ENCODE measurements around the gene RFX4. TPM values are rescaled to one million over a fixed set of nuclear protein-coding genes. Genes with fewer than 3 reads are reported as not detected.

RFX4 gene
- total and polyA plus RNA-seq, 8 donors, result 0.05 to 0.51 (median 0.12) TPM; not detected in 1

DNA sequence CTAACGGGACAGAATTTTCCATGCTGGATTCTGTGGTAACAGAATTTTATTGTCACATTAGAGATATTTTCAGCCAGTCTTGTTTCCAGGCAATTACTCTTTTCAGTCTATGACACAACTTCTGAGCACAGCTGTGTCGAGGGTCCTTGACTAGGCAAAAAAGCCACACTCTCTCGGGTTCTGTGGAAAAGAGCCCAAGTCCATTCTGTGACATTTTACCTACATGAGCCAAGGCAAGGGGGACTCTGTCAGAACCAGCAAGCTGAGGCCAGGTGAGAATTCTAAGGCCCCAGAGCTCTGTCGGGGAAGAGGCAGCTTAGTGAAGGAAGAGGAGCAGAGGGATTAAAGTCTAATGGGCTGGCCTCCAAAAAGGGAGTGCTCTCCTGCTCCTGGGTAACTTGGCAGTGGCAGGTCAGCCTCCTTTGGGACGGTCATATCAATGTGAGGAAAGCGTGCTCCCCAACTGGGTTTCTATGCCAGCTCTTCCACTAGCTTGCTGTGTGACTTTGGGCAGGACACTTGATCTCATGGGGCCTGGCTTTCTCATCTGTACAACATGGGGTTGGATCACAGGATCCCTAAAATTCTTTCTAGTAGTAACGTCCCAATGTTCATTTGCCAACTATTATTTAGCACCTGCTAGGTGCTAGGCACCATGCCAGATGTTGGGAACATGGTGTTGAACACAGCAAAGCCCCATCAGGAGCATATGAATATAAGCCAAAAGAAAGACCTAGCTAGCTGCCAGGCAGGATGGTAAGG lies 175.7 kb downstream of the RFX4 start:
- ATAC-seq, result peak in 2 of 4 donors; percentile 36 to 41
- Histone ChIP-seq H3K27ac (no peak overlapping the region), H3K4me1 (no peaks in the 10 kb centered on the region), H3K4me3 (no peak overlapping the region), H3K27me3 (no peaks in the 10 kb centered on the region), H3K36me3 (no peaks in the 10 kb centered on the region), H3K9me3 (no peaks in the 10 kb centered on the region)
- FAIRE-seq, result no peak
- DNase-seq, result no peak
- TF ChIP-seq, protein P1, sequence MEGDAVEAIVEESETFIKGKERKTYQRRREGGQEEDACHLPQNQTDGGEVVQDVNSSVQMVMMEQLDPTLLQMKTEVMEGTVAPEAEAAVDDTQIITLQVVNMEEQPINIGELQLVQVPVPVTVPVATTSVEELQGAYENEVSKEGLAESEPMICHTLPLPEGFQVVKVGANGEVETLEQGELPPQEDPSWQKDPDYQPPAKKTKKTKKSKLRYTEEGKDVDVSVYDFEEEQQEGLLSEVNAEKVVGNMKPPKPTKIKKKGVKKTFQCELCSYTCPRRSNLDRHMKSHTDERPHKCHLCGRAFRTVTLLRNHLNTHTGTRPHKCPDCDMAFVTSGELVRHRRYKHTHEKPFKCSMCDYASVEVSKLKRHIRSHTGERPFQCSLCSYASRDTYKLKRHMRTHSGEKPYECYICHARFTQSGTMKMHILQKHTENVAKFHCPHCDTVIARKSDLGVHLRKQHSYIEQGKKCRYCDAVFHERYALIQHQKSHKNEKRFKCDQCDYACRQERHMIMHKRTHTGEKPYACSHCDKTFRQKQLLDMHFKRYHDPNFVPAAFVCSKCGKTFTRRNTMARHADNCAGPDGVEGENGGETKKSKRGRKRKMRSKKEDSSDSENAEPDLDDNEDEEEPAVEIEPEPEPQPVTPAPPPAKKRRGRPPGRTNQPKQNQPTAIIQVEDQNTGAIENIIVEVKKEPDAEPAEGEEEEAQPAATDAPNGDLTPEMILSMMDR (IDR thresholded peaks at IDR 0.05), result no peak
- WGBS, 2 donors, result 58 to 62% methylated on average over 7 of the region's 7 CpGs
- intact Hi-C loops (cut with DNase I), result no loop called here

DNA sequence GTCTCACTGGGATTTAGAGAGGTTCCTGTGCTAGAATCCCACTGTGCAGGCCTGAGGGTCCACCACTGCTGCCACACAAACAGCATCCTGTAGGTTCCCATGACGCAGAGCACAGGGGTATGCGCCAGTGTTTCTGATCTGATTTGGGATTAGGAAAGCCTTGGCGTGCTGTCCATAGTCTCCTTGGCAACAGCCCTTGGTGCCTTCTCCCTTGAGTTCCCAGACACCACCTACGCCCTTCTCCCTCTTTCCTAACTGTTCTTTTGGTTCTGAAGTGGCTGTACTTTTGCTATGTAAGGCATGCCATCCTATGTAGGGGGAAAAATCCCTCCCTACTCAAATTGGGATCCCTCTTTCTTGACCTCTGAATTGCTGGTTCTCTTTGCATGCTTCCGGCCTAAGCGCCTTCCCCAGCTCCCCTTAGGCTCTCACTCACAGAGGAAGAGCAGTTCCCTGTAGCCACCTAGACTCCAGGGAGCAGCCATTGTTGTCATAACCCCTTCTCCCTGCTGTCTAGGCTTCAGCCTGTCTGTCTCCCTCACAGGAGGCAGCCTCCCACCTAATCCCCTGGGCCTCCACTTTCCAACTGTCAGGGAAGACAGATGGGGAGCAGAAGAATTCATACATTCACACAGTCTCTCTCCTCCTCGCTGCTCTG lies 176.9 kb downstream of the RFX4 start:
- FAIRE-seq, result no peak
- no peak for DNase-seq
- 84 to 85% methylated on average over 7 of the region's 7 CpGs for whole genome bisulfite sequencing, 2 donors
- Histone ChIP-seq H3K9me3 (no peaks in the 10 kb centered on the region), H3K36me3 (no peaks in the 10 kb centered on the region), H3K27ac (no peak overlapping the region), H3K27me3 (no peaks in the 10 kb centered on the region), H3K4me3 (no peak overlapping the region), H3K4me1 (no peaks in the 10 kb centered on the region)
- TF ChIP-seq, protein P1 (IDR thresholded peaks at IDR 0.05), result no peak
- peak in 1 of 4 donors; percentile 13 for ATAC-seq
- intact Hi-C loops (cut with DNase I), result no loop called here

DNA sequence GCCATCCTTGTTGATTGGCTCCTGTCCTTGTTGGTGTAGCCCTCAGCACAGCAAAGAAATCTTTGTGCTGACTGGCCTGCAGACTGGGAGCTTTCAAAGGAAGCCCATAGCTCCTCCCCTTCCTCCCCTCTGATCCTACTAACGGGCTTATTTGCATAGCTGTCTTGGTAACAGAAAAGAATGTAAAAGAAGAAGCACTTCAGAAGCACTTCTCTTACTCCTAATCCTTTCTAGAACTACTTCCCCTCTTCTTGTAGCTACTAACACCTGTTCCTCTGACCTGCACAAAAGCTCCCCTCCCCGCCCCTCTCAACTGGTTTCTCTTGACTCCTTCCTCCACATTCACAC lies 177.4 kb downstream of the RFX4 start:
- Histone ChIP-seq H3K27me3 (no peaks in the 10 kb centered on the region), H3K4me1 (no peaks in the 10 kb centered on the region), H3K36me3 (no peaks in the 10 kb centered on the region), H3K9me3 (no peaks in the 10 kb centered on the region), H3K27ac (no peak overlapping the region), H3K4me3 (no peak overlapping the region)
- ATAC-seq, result peak in 2 of 4 donors; percentile 56
- no peak for FAIRE-seq
- WGBS, 2 donors, result 54 to 57% methylated on average over 2 of the region's 2 CpGs
- DNase-seq, result no peak
- TF ChIP-seq, protein P1 (IDR thresholded peaks at IDR 0.05), result no peak
- intact Hi-C loops (cut with DNase I), result no loop called here

DNA sequence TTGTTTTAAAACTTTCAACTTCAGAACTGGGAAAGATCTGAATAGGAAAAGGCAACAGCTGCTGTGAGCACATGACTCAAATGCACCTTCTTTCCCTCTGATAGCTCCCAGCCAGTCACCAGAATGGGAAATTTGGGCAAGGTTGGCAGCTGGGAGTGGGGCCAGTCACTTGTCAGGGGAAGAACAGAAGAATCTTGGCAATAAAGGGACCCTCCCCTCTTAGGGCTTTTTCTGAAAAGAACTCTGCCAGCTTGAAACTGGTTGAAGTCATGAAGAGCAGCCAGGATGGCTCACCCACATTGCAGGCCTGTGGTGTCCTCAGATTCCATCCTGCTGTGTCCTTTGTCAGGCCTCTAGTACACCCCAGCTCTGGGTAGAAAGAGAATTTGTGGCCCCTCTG lies 181.4 kb downstream of the RFX4 start:
- intact Hi-C loops (cut with DNase I), result no loop called here
- FAIRE-seq, result no peak

More for the DNA sequence above, 181.4 kb downstream of the RFX4 start:
- H3K27me3 ChIP-seq, result no peaks in the 10 kb centered on the region
- ATAC-seq, result no peak
- peaks cover 0 to 3% (median 0%) of the 10 kb centered on the region in 3 donors for H3K4me1 ChIP-seq
- no peak overlapping the region for H3K4me3 ChIP-seq
- DNase-seq, result no peak
- H3K27ac ChIP-seq, result no peak overlapping the region
- TF ChIP-seq, protein P1 (IDR thresholded peaks at IDR 0.05), result no peak
- H3K9me3 ChIP-seq, result no peaks in the 10 kb centered on the region
- H3K36me3 ChIP-seq, result no peaks in the 10 kb centered on the region

Data from pancreas (tissue), 10 donors.